ENCODE results near the gene HSD3B2.

Gene HSD3B2

DNA sequence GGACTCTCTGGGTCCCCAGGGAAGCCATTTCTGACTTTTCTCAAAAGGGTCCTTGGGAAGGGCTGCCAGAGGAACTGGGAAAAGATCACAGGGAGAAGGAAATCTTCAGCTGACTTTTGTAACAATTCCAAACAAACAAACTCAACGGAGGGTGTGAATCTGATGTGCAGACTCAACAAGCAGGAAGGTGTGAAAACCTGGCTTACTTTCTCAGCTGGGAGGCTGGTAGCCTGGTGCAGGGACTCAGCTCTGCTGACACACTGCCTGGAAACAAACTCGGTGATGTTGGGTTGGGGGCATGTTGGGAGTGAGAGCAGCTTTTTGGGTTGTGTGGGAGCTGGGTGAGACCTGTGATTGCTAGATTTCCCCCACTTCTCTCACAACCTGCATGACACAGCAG is 10.2 kb upstream of the HSD3B2 start:
- no peak for DNase-seq

DNA sequence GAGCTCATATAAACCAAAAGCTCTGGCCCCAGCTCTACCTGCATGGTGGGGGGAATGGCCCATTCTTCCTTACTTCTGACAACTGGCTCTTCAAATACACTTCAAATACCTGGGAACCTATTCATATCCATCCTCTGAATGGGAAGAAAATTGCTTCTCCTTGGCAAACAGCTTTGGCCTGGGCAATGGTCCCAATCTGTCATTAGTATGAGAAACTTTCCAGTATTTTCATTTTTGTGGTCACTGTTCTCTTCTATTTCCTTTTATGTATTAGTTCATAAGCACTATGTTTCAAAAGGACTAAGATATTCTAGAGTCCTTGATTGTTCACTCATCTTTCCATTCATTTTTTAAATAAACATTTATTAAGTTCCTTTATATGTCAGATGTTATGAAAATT is 5.2 kb upstream of the HSD3B2 start:
- no peak for DNase-seq

DNA sequence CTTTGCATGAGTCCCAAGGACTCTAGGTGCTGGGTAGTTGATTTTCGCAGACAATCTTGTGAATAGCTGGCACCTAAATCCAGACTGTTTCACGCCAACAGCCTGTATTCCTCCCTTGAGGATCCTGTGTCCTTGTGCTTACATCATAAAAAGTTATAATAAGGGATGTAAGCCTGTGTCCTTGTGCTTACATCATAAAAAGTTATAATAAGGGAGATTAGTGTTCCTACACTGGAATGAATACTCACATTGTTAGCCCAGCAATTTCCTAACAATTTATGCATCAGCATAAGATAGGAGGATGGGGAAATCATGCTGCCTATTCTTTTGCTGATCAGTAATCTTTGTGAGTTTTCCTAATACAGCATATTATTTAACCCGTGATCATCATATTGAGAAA is 4.0 kb upstream of the HSD3B2 start:
- DNase-seq: no peak

DNA sequence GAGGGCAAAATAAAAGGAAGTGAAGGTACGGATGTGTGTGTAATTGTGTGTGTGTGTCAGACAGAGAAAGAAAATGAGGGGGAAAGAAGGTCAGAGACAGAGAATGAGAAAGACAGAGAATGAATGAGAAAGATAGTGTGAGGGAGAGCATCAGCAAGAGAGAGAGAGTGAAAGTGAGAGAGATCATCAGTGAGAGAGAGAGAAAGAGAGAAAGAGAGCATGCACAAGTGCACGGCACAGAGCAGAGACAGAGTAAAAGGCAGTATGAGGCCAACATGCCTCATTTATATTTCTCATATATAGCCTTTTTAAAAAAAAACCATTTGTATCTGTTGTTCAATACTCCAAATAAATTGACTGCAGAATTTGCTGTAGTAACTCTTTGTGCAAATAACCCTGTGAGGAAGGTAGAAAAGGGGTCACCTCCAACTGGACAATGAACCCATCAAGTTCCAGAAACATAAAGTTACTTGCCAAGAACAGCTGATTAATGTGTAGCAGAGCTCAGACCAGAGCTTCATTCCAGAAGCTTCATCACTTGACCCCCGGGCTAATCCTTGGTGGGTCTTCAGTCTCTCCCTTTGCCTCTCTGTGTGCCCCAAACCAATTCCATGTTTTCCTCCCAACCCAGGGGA is 1.2 kb downstream of the HSD3B2 start:
- DNase-seq: no peak

DNA sequence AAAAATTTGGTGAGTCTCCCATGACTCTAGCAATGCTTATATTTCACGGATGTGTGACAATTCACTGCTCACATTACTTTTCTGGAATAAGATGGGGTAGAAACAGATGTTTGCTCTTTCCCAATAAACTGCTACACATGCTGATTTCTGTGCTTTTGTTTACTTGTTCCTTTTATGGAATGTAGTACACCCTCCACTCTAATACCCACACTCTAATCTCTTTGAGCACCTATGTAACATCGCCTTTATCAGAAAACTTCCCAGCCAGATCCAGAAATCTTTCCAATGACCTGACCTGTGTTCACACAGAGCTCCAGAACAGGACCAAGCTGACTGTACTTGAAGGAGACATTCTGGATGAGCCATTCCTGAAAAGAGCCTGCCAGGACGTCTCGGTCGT is 4.2 kb downstream of the HSD3B2 start:
- no peak for DNase-seq

DNA sequence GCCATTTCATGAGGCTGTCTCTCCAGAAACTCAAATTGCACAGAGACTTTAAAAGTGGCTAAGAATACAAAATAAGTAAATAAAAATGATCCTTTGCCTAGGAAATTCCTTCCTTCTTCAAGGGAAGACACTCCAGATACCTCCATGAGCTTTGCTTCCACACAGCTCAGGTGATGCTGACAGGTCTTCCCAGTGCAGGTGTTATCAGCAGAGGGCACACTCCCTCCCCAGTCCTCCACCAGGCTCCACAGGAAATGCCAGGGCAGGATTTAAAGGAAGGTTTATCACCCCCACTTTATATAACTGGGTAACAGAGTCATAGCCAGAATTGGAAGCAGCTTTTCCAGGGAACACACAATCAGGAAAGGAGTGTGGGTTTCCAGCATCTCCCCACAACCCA is 5.7 kb downstream of the HSD3B2 start:
- no peak for DNase-seq

DNA sequence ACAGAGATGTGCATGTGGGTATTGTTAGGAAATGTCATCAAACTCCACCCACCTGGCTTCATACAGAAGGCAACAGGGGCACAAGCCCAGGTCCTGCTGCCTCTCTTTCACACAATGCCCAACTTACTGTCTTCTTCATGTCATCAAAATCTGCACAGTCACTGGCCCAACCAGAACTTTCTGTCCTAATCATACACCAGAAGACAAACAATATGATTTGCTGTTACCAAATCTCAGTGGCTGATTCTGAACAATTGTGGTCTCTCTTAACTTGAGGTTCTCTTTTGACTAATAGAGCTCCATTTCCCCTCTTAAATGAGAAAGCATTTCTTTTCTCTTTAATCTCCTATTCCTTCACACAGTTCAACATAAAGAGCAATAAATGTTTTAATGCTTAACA is 7.7 kb downstream of the HSD3B2 start:
- no peak for DNase-seq

DNA sequence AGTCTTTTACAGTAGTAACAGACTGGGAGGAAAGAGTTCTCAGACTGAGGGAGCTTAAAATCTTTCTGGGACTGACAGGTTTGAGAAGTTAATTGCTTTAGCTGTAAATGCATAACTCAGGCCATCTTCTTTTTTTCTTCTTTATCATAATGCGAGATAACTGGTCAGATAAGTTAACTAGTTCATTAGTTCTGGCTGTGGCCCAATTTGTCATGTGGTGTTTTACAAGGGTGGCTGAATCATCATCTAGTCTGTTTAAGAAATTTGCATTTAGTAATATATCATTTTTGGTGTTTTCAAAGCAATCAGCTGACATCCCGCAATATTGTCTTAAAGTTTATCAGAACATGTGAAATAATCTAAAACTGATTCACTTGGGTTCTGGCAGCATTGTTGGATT is 14.0 kb downstream of the HSD3B2 start:
- DNase-seq: no peak

DNA sequence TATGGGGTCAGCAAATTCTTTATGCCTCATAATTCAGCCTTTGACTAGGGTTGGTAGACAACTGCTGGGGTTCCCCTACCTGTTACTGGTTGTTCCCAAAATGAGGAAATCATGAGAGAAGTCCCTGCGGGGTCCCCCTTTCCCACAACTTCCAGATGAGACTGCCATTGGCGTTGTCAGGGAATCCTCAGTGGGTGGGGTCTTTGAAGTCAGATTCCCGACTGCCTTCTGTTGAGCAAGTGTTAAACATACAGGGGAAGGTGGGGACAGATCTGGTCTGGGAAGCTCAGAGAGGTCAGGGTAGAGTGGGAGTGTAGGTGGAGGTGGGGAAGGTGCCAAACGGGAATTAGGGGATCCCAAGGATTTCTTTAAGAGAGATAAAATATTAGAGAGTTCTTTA is 14.7 kb downstream of the HSD3B2 start:
- DNase-seq: no peak

DNA sequence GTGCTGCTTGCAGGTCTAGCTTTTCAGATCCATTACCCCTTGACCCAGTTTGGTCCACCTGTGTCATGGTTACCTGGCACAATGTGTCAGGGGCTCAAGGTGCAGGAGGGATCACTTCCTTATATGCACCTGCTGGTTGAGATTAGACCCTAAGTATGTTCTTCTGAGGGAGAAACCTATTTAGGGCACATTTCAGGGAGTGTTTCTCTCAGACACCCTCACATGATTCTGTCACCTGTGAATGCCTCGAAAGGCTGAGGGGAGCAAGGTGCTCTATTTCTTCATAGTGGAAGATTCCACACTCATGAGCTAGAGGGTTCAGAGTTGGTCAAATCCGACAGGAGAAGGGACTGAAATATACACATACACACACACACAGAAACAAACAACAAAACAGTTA is 15.5 kb downstream of the HSD3B2 start:
- no peak for DNase-seq

DNA sequence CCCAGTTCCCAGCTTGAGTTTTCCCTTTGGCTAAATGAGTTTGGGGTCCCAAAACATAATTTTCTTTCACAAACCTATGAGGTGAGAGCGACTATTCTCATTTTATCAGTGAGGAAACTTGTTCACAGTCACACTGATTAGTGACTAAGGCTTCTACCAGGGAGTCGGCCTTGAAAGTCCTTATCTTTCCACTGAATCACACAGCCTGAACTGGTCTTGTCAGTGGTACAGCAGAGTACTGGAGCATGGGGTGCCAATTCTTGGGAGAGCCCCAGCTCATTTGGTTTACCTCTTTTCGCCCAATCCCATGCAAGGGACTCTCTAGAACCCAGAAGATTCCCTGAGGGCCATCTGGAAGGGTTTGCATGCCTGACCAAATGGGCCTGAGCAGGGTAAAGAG is 16.9 kb downstream of the HSD3B2 start:
- no peak for DNase-seq

DNA sequence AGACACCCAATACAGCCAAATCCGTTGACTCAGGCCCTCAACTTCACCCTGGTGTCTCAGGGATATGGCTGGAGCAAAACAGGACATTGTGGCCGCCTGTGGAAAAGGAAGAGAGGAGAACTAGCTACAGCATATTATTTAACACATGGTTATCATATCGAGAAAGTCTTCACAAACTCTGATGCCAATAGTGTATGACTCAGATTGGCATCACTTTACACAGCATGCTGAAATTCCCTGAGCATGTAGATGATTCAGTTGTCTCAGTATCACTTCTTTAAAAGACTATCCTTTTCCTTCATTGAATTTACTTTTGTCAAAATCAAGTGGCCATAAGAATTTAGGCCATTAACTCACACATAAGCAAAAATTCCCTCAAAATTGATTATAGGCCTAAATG is 20.1 kb downstream of the HSD3B2 start:
- DNase-seq: no peak

DNA sequence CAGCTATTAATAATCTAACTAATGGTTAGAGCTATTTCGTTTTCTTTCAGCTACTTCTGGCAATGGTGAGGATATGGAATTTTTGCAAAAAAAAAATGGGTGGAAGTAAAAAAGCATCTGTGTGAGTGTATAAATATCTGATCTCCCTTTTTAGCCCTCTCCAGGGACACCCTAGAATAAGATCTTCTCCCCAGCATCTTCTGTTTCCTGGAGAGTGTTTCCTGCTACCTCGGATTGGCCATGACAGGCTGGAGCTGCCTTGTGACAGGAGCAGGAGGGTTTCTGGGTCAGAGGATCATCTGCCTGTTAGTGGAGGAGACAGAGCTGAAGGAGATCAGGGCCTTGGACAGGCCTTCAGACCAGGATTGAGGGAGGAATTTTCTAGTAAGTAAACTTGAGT is 23.8 kb downstream of the HSD3B2 start:
- DNase-seq: no peak

DNA sequence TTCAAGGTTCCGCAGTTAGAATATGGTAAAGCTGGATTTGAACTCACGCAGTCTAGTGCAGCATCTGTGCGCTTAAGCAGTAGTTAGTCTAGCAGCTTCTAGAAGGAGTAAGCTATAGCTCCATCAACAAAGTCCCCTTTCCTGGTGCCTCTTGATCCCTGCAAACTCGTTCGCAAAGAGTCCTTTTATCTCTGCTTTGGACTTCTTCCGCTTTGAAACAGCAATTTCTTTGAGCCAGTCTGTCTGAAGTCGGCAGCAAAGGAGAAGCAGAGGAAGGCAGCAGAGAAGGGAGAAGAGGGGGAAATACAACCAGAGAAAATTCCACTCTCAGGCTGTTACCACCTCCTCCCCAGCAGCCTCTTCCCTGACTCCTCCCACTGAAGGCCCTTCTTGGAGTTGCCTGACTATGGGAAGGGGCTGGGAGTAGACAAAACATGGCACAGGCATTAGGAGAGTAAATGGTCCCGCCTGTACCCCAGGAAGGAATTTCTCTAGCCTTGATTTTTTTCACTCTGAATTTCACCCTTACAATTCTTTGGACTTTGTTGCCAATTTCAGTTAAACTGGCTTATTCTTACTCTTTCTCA is 25.9 kb downstream of the HSD3B2 start:
- DNase-seq: no peak

DNA sequence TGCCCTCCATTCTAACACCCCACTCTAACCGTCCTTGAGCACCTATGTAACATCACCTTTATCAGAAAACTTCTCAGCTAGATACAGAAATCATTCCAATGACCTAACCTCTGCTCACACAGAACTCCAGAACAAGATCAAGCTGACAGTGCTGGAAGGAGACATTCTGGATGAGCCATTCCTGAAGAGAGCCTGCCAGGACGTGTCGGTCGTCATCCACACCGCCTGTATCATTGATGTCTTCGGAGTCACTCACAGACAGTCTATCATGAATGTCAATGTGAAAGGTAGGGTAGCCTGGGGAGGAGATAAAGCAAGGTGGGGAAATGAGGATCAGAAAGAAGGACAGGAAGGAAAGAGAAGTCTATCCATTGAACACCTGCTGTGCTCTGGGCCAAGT is 27.8 kb downstream of the HSD3B2 start:
- no peak for DNase-seq

DNA sequence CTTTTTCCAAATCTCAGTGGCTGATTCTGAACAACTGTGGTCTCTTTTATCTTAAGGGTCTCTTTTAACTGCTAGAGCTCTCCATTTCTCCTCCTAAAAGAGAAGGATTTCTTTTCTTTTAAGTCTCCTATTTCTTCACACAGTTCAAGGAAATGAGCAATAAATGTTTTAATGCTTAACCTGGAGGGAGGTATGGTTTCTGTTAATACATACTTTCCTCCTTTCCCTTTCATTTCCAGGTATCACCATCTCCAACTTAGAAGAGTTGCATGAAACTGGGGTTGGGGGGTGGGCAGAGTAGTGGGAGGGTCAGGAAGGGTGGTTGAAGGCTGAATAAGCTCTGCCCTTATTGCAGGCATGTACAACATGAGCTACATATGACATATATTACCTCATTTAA is 31.4 kb downstream of the HSD3B2 start:
- DNase-seq: no peak

DNA sequence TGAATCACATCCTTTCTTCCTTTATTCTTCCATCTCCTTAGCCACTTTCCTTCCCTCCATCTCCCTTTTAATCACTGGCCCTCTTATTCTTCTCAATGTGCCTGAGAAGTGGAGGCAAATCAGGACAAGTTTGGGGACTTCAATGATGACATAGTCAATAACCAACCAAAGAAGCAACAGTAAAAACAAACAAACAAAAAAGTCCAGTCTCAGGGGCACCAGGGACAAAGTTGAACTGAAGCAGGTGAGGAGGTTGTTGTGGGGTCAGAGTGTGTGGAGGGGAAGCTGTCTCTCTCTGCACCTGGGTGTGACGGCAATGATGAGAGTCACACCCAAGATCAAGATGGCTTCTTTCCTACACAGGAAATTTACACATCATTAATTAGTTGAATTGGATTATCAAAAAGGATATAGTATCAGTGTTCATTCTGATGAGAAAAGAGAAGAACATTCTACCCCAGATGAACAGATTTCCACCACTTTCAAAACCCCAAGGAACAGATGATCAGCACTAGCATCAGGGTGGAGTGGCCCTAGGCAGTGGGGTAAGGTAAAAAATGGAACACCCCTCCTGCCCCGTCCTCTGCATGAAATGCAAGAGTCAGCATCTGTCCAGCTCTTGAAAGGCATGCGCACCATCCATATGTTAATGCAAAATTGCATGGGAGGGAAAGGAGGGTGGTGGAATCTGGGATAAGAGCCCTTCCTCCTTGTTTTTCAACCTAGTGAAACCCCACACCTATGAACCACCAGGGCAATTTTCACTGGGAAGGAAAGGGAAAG is 32.6 kb downstream of the HSD3B2 start:
- DNase-seq: no peak

DNA sequence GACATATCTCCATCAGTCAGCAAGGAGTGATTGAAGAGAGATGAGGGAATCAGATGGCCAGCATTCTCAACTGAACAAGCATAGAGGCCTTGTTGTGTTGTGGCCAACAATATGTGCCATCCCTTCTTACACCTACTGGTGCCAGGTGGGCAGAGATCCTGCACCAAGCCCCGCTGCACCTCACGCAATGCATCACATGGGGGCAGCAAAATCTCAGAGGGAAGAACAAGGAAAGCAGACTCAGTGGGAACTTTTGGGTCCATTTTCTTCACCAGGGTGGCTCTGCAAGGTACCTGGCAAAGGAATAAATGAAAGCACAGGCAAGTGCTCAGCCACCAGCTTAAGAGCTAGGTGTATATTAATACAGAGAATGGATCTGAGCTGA is 33.2 kb downstream of the HSD3B2 start:
- no peak for DNase-seq

DNA sequence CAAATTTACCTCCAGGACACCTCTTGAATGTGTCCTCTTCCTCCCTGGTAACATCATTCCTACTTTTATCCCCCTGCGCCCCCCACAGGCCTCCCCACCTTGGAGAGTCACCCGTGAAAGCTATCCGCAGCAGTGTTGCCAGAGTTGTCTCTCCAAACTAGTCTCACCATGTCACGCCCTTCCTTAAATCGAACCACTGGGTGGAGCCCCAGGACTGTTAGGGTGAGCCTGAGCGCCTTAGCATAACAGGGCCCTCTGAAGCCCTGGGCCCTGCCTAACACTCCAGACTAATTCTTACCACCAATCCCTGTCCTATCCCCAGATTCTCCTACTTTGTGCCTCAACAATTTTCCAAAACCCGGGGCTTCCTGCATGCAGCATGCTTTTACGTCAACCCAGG is 35.0 kb downstream of the HSD3B2 start:
- DNase-seq: no peak

DNA sequence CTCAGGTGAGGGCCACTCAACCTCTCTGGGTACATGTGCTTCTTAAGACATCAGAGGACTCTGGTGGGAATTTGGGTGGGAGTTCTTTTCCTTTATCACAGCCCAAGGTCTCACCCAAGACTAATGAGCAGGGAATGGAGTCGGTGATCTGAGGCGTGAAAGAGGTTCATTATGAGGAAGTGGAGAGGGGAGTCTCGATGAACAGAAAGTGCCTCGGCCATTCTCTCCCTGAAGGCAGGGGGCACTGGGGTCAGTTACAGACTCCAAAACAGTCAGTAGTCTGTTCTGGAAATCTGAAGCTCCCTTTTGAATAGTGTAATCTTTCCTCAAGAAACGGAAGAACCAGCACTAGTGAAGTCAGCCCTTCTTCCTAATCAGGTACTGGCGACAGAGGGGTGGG is 36.2 kb downstream of the HSD3B2 start:
- DNase-seq: no peak

DNA sequence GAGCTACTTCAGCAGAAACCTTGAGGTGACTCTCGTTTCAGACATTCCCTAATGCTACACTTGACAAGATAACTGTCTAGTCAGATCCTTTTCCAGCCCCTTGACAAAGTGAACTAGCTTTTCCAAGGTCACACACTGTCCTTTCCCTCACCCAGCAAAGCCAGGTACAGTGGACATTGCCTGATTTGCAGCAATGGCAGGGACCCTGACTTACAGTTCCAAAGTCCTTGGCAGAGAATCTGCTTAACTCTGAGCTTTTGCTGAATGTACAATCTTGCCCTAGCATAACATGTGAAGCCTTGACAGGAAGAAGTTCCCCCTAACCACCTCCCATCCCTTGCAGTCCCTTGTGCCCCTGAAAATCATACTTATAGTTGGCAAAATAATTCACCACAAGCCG is 37.1 kb downstream of the HSD3B2 start:
- no peak for DNase-seq

DNA sequence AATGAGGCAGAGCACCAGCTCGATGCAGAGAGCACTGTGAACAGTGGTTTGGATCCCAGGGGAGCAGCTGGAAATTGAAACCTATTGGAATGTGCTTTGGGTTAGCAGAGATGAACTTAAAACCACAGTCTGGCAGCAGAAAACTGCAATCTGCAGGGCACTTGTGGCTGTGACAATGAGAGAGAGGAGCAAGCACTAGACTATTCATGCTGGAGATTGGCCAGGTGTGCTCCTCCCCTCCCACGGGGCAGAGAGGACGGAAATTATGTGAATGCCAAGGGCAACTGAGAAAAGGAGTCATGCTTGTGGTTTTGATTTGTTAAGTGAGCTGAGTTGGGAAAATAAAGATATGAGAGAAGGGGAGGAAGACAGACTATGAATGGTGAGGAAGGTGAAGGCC is 38.1 kb downstream of the HSD3B2 start:
- DNase-seq: no peak

DNA sequence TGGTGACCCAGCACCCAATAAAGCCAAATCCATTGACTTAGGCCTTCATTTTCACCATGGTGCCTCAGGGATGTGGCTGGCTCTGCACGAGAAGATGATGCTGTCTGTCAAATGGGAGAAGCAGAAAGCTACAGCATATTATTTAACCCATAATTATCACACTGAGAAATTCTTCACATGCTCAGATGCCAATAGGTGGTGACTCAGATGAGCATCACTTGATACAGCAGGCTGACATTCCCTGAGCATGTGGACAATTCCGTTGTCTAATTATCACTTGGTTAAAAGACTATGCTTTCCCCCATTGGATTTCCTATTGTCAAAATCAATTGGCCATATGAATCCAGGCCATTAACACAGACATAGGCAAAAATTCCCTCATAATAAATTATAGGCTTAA is 48.0 kb downstream of the HSD3B2 start:
- no peak for DNase-seq

DNA sequence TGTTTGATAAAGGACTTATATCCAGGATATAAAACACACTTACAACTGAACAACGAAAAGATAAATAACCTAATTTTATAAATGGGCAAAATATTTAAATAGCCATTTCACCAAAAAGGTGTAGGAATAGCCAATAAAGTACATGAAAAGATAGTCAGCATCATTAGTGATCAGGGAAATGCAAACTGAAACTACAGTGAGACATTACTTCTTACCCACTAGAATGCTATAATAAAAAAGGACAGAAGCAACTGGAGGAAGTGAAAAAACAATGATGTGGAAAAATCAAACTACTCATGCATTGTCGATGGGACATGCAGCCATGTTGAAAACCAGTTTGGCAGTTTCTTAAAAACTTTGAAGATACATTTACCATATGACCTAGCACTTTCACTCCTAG is 48.6 kb downstream of the HSD3B2 start:
- no peak for DNase-seq

DNA sequence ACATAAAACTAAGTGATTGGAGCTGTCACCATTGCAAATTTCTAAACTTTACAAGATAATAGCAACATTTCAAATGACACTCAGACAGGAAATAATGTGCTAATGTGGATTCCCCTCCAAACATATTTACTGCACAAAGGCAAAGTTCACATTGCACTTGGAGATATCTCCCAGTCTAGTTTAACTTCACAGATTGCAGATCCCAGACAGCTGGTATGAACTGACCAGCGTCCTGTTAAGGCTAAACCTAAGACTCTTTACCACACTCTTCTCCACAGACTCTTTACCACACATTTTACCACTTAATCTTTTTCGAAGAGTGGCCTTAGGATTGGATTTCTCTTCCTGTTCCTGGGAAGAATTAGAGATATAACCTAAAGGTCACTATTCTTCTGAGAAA is 51.5 kb downstream of the HSD3B2 start:
- no peak for DNase-seq
